ENCODE results near the gene DHX58.

- TF ChIP-seq EZH2 (IDR thresholded peaks at IDR 0.05) (no peak), CTCF (IDR thresholded peaks at IDR 0.05) (no peak), EZH2phosphoT487 (IDR thresholded peaks at IDR 0.05) (no peak)
Observed at GRCh38 chr17:42136654-42137051, 24.1 kb upstream of the DHX58 start.

Data from neural progenitor cell (in vitro differentiated cells).